ENCODE results near the gene GRIN1. TPM values are rescaled to one million over a fixed set of nuclear protein-coding genes. Genes with fewer than 3 reads are reported as not detected.

GRIN1 gene
- total RNA-seq, 4 donors from 2014 or later: not detected

DNA sequence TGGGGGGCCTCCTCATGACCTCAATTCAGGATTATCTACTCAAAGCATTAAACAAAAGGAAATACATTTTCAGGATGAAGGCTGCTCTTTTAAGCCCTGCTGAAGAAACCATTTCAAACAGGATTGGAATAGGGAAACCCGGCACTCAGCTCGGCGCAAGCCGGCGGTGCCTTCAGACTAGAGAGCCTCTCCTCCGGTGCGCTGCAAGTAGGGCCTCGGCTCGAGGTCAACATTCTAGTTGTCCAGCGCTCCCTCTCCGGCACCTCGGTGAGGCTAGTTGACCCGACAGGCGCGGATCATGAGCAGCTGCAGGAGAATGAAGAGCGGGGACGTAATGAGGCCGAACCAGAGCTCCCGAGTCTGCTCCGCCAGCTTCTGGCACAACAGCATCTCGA, 65.8 kb downstream of the GRIN1 start:
- Histone ChIP-seq H3K9me3 (no peaks in the 10 kb centered on the region), H3K36me3 (no peaks in the 10 kb centered on the region), H3K4me3 (replicated peaks in 1 of 3) (peak overlapping the region; percentile 74 to 99 (median 81)), H3K27me3 (no peaks in the 10 kb centered on the region), H3K27ac (peak overlapping the region in 1 of 3 donors; percentile 48), H3K4me1 (peaks cover 30 to 49% of the 10 kb centered on the region in 2 donors)
- intact Hi-C loops (cut with DNase I): no loop called here
- no peak for DNase-seq
- WGBS, 2 donors: 15 to 24% methylated on average over 9 to 17 of the region's 21 CpGs
- TF ChIP-seq, protein P1, sequence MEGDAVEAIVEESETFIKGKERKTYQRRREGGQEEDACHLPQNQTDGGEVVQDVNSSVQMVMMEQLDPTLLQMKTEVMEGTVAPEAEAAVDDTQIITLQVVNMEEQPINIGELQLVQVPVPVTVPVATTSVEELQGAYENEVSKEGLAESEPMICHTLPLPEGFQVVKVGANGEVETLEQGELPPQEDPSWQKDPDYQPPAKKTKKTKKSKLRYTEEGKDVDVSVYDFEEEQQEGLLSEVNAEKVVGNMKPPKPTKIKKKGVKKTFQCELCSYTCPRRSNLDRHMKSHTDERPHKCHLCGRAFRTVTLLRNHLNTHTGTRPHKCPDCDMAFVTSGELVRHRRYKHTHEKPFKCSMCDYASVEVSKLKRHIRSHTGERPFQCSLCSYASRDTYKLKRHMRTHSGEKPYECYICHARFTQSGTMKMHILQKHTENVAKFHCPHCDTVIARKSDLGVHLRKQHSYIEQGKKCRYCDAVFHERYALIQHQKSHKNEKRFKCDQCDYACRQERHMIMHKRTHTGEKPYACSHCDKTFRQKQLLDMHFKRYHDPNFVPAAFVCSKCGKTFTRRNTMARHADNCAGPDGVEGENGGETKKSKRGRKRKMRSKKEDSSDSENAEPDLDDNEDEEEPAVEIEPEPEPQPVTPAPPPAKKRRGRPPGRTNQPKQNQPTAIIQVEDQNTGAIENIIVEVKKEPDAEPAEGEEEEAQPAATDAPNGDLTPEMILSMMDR (IDR thresholded peaks at IDR 0.05): no peak
- TF ChIP-seq POLR2A (IDR thresholded peaks at IDR 0.05): no peak

DNA sequence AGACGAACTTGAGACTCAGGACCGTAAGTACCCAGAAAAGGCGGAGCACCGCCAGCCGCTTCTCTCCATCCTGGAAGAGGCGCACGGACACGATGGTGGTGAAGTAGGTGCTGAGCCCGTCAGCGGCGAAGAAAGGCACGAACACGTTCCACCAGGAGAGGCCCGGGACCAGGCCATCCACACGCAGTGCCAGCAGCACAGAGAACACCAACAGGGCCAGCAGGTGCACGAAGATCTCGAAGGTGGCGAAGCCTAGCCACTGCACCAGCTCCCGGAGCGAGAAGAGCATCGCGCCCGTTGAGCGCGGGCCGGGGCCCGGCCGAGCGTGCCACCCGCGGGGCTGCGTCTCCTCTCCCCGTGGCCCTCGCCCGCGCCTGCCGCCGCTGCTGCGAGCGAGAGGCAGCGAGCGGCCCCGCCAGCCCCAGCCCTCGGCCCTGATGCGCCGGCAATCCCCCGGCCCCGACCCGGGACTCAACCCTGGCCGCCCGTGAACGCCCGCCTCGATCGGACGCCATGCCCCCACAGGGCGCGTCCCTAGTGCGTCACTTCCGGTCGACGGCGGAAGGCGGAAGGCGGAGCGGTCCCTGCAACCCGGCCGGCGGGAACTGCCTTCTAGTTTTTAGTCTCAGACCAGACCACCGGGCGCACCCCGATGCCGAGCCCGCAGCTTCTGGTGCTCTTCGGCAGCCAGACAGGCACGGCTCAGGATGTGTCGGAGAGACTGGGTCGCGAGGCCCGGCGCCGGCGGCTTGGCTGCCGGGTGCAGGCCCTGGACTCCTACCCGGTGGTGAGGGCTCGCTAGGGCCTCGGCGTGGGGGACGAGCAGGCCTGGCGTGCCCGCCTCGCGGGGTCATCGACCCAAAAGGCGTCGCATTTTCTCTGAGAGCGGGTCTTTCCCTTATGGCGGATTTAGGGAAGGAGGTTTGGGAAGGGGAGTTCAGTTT, 66.4 kb downstream of the GRIN1 start, which contains the start of the genes NDOR1 and TMEM203:
TSS of gene NDOR1 (plus strand) at position 575 of the 944 bp plus-strand sequence. CDS start at position 653, 78 bp downstream.
TSS of gene TMEM203 (minus strand) at position 523 of the 944 bp plus-strand sequence. CDS start at position 289, 234 bp downstream.
- no peaks in the 10 kb centered on the region for H3K27me3 ChIP-seq
- no peaks in the 10 kb centered on the region for H3K36me3 ChIP-seq
- H3K9me3 ChIP-seq: no peaks in the 10 kb centered on the region
- TF ChIP-seq, protein P1 (IDR thresholded peaks at IDR 0.05): no peak
- TF ChIP-seq POLR2A (IDR thresholded peaks at IDR 0.05): peak; percentile 61 to 82
- 0 to 1% methylated on average over 5 to 20 of the region's 98 CpGs for WGBS, 2 donors
- peak within 1 kb of the TSS; percentile 41 to 73 (median 48) for H3K27ac ChIP-seq
- peaks cover 30 to 47% of the 10 kb centered on the region in 2 donors for H3K4me1 ChIP-seq
- intact Hi-C loops (cut with DNase I): no loop called here
- H3K4me3 ChIP-seq (replicated peaks in 1 of 3): peak within 1 kb of the TSS; percentile 74 to 99 (median 81)
- DNase-seq: peak; percentile 87 to 92

DNA sequence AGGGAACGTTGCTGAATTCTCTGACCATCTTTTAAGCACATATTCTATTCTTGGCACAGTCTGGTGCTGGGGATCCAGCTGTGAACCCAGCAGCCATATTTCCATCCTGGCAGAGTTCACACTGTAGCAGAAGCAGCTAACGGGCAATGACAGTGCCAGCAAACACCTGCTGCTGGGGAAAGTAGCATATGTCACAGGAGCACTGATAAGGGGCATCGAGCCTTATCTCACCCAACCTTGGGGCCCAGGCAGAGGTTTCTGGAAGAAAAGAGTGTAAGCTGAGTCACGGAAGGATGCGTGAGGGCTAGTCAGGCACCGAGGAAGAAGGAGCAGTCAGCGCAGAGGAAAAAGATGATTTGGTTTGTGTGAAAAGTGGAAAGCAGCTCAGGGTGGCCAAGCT, 67.6 kb downstream of the GRIN1 start:
- intact Hi-C loops (cut with DNase I): no loop called here
- Histone ChIP-seq H3K4me3 (replicated peaks in 1 of 3) (no peak overlapping the region), H3K27ac (no peak overlapping the region), H3K27me3 (no peaks in the 10 kb centered on the region), H3K9me3 (no peaks in the 10 kb centered on the region), H3K36me3 (no peaks in the 10 kb centered on the region), H3K4me1 (peaks cover 30 to 42% of the 10 kb centered on the region in 2 donors)
- 80 to 84% methylated on average over 7 of the region's 7 CpGs for WGBS, 2 donors
- TF ChIP-seq, protein P1 (IDR thresholded peaks at IDR 0.05): no peak
- no peak for TF ChIP-seq POLR2A (IDR thresholded peaks at IDR 0.05)
- no peak for DNase-seq

DNA sequence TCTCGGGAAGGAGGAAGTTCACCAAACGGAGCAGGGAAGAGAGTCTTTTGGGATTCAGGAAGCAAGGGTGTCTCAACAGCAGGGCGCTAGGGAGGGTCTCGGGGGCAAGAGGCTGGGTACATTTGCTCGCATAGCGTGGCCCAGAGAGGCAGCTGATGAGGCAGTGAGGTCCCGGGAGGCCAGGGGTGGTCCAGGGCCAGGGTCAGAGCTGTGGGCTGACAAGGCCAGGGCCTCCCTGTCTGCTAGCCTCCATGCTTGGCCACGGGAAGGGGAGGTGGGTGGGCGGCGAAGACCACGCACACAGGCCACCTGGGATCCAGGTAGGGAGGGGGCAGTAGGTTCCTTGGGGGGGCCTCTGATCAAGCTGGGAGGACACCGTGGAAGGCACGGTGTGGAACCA, 72.6 kb downstream of the GRIN1 start:
- DNase-seq: no peak
- no peak overlapping the region for H3K4me3 ChIP-seq (replicated peaks in 1 of 3)
- no peaks in the 10 kb centered on the region for H3K27me3 ChIP-seq
- H3K36me3 ChIP-seq: no peaks in the 10 kb centered on the region
- no peaks in the 10 kb centered on the region for H3K9me3 ChIP-seq
- H3K27ac ChIP-seq: no peak overlapping the region
- WGBS, 2 donors: 85 to 91% methylated on average over 13 of the region's 13 CpGs
- intact Hi-C loops (cut with DNase I): no loop called here
- TF ChIP-seq, protein P1 (IDR thresholded peaks at IDR 0.05): no peak
- no peak for TF ChIP-seq POLR2A (IDR thresholded peaks at IDR 0.05)
- peaks cover 5 to 6% of the 10 kb centered on the region in 2 donors for H3K4me1 ChIP-seq

DNA sequence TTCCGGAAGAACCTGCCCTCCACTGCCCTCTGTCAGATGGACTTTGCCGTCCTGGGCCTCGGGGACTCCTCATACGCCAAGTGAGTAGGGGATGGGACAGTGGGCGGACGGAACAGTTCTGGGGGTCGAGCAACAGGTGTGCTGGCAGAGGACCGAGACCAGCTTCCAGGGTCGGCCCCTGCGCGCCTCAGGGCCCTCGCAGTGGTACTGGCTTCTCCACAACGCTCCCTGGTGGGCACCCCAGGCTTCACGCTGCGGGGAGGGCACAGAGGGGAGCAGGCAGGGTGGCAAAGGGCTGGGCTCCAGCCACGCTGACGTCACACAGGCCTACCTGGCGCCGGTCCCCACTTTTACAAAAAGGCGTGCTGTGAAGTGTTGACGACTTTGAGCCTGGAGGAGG, 73.6 kb downstream of the GRIN1 start:
- Histone ChIP-seq H3K27ac (no peak overlapping the region), H3K36me3 (no peaks in the 10 kb centered on the region), H3K9me3 (no peaks in the 10 kb centered on the region), H3K4me1 (no peaks in the 10 kb centered on the region), H3K4me3 (replicated peaks in 1 of 3) (no peak overlapping the region), H3K27me3 (no peaks in the 10 kb centered on the region)
- no peak for TF ChIP-seq POLR2A (IDR thresholded peaks at IDR 0.05)
- TF ChIP-seq, protein P1 (IDR thresholded peaks at IDR 0.05): no peak
- intact Hi-C loops (cut with DNase I): no loop called here
- 86 to 92% methylated on average over 17 to 21 of the region's 21 CpGs for WGBS, 2 donors
- DNase-seq: no peak

Measured in thyroid gland (tissue), 4 donors.